HepG2 (cell line): Measurements from ENCODE around the gene TIMM10. TPM values are rescaled to one million over a fixed set of nuclear protein-coding genes. Genes with fewer than 3 reads are reported as not detected.

Experiments
- AGO2 ChIP-seq: fragments of 200-400 bp; formaldehyde crosslinking; optimal IDR thresholded peaks from 2 replicates; pipeline ENCODE3; 2017; ENCODE audit warnings: mild to moderate bottlenecking, low read depth, low read length, moderate library complexity
- GATAD2A ChIP-seq: IDR thresholded peaks from 2 replicates; pipeline ENCODE4 v1.6.1; 2016
- TCF7L2 ChIP-seq: IDR thresholded peaks from 2 replicates; pipeline ENCODE4 v1.6.1; 2011; ENCODE audit warnings: mild to moderate bottlenecking, low read depth, low read length, moderate library complexity
- ZFAT ChIP-seq: sonication (generic); formaldehyde crosslinking; conservative IDR thresholded peaks from 2 replicates; pipeline ENCODE4 v1.8.1; 2023; ENCODE audit warnings: missing genetic modification reagents, inconsistent platforms
- ZNF264 ChIP-seq: sonication (generic); formaldehyde crosslinking; IDR thresholded peaks from 2 replicates; pipeline ENCODE4 v1.4.0; 2020; ENCODE audit warnings: missing genetic modification reagents
- ZNF337 ChIP-seq: sonication (generic); formaldehyde crosslinking; IDR thresholded peaks from 2 replicates; pipeline ENCODE4 v1.5.1; 2020; ENCODE audit warnings: missing genetic modification reagents, low read depth, mild to moderate bottlenecking, borderline replicate concordance
- ZNF557 ChIP-seq: sonication (generic); formaldehyde crosslinking; IDR thresholded peaks from 2 replicates; pipeline ENCODE4 v1.4.0; 2020; ENCODE audit warnings: missing genetic modification reagents
- polyA plus RNA-seq, 8 experiments: library from polyadenylated mRNA; depleted of rRNA in 3 of 8; stranded (reverse) in 7 of 8; unstranded in 1 of 8; fragments of >200 nt; fragmentation: Illumina TruSeq in 4 of 8; extraction: Trizol in 4 of 8; gene quantifications; 2 replicates each; pipeline versions ENCODE4 v1.2.1 to v1.2.3, GENCODE V29; 2011 to 2016; ENCODE audit warnings: low read depth in 4 of 8, missing spikeins in 1 of 8, mixed read lengths in 1 of 8; ENCODE audit not compliant: insufficient read depth in 1 of 8
- total RNA-seq, 5 experiments: library from RNA; depleted of rRNA; stranded (reverse); fragments of >200 nt; fragmentation: Illumina TruSeq; extraction: Trizol; gene quantifications; 2 replicates each; pipeline ENCODE4 v1.2.3, GENCODE V29; 2016; ENCODE audit warnings: low read depth in 1 of 5
- TF ChIP-seq, protein P1 (sequence below): sonication (generic); formaldehyde crosslinking; IDR thresholded peaks from 2 replicates; pipeline ENCODE4 v1.9.0; 2021; ENCODE audit warnings: missing genetic modification reagents, borderline replicate concordance
- TF ChIP-seq, protein P2 (sequence below): sonication (generic); formaldehyde crosslinking; IDR thresholded peaks from 2 replicates; pipeline ENCODE4 v1.8.1; 2023; ENCODE audit warnings: mild to moderate bottlenecking, missing genetic modification reagents, borderline replicate concordance
- TF ChIP-seq, protein P3 (sequence below), 2 experiments: sonication (generic) in 1 of 2; formaldehyde crosslinking in 1 of 2; IDR thresholded peaks; 2 replicates each; pipeline versions ENCODE4 v1.4.0 to v1.6.1; 2016 to 2020; ENCODE audit warnings: borderline replicate concordance in 1 of 2, low read depth in 1 of 2, mild to moderate bottlenecking in 1 of 2, missing genetic modification reagents in 1 of 2
- TF ChIP-seq, protein P4 (sequence below): sonication (generic); formaldehyde crosslinking; IDR thresholded peaks from 2 replicates; pipeline ENCODE4 v1.4.0; 2020; ENCODE audit warnings: missing genetic modification reagents
- TF ChIP-seq, protein P5 (sequence below): IDR thresholded peaks from 2 replicates; pipeline ENCODE4 v1.6.1; 2018; ENCODE audit warnings: missing genetic modification reagents, mild to moderate bottlenecking, missing compliant biosample characterization
- TF ChIP-seq, protein P6 (sequence below): sonication (generic); formaldehyde crosslinking; IDR thresholded peaks from 2 replicates; pipeline ENCODE4 v1.8.0; 2022; ENCODE audit warnings: mild to moderate bottlenecking, missing genetic modification reagents; ENCODE audit not compliant: insufficient replicate concordance

The TIMM10 gene
- total and polyA plus RNA-seq, 2 of the 13 experiments (the other 11 are each of a cell fraction or from before 2014, with no cell fraction given): 67.8 to 82.2 TPM

DNA sequence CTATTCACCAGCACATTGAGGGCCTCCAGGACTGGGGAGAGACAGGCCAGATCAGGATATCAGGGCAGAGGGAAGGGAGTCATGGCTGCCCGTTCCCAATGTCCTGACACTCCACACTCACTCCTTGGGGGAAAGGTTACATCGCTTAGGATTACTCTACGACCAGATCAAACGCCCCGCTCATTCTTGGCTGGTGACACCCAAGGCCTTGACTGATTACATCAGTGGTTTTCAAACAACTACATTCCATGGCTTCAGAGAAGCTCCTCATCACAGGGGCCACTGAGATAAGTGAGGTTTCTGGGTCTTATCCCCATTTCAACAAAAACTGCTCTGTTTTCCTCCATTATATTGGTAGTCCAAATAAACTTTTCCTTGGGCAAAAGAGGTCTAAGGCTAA, 21.9 kb upstream of the TIMM10 start (continued):
- TF ChIP-seq, protein P1, sequence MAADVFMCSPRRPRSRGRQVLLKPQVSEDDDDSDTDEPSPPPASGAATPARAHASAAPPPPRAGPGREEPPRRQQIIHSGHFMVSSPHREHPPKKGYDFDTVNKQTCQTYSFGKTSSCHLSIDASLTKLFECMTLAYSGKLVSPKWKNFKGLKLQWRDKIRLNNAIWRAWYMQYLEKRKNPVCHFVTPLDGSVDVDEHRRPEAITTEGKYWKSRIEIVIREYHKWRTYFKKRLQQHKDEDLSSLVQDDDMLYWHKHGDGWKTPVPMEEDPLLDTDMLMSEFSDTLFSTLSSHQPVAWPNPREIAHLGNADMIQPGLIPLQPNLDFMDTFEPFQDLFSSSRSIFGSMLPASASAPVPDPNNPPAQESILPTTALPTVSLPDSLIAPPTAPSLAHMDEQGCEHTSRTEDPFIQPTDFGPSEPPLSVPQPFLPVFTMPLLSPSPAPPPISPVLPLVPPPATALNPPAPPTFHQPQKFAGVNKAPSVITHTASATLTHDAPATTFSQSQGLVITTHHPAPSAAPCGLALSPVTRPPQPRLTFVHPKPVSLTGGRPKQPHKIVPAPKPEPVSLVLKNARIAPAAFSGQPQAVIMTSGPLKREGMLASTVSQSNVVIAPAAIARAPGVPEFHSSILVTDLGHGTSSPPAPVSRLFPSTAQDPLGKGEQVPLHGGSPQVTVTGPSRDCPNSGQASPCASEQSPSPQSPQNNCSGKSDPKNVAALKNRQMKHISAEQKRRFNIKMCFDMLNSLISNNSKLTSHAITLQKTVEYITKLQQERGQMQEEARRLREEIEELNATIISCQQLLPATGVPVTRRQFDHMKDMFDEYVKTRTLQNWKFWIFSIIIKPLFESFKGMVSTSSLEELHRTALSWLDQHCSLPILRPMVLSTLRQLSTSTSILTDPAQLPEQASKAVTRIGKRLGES (CRISPR knock-in tag): no peak
- no peak for TF ChIP-seq ZNF557 (CRISPR knock-in tag)
- TF ChIP-seq, protein P2, sequence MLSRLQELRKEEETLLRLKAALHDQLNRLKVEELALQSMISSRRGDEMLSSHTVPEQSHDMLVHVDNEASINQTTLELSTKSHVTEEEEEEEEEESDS (CRISPR knock-in tag): no peak
- TF ChIP-seq ZFAT (CRISPR knock-in tag): no peak
- TF ChIP-seq GATAD2A (CRISPR knock-in tag): peak; percentile 66
- TF ChIP-seq, protein P3, sequence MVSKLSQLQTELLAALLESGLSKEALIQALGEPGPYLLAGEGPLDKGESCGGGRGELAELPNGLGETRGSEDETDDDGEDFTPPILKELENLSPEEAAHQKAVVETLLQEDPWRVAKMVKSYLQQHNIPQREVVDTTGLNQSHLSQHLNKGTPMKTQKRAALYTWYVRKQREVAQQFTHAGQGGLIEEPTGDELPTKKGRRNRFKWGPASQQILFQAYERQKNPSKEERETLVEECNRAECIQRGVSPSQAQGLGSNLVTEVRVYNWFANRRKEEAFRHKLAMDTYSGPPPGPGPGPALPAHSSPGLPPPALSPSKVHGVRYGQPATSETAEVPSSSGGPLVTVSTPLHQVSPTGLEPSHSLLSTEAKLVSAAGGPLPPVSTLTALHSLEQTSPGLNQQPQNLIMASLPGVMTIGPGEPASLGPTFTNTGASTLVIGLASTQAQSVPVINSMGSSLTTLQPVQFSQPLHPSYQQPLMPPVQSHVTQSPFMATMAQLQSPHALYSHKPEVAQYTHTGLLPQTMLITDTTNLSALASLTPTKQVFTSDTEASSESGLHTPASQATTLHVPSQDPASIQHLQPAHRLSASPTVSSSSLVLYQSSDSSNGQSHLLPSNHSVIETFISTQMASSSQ (IDR thresholded peaks at IDR 0.05; ENCODE audit: low read depth): no peak
- TF ChIP-seq, protein P3 (CRISPR knock-in tag; IDR thresholded peaks at IDR 0.05; ENCODE audit: borderline replicate concordance): no peak
- TF ChIP-seq ZNF337 (CRISPR knock-in tag): no peak
- peak; percentile 71; the same call in 1 of the 2 replicates for TF ChIP-seq TCF7L2
- TF ChIP-seq, protein P4, sequence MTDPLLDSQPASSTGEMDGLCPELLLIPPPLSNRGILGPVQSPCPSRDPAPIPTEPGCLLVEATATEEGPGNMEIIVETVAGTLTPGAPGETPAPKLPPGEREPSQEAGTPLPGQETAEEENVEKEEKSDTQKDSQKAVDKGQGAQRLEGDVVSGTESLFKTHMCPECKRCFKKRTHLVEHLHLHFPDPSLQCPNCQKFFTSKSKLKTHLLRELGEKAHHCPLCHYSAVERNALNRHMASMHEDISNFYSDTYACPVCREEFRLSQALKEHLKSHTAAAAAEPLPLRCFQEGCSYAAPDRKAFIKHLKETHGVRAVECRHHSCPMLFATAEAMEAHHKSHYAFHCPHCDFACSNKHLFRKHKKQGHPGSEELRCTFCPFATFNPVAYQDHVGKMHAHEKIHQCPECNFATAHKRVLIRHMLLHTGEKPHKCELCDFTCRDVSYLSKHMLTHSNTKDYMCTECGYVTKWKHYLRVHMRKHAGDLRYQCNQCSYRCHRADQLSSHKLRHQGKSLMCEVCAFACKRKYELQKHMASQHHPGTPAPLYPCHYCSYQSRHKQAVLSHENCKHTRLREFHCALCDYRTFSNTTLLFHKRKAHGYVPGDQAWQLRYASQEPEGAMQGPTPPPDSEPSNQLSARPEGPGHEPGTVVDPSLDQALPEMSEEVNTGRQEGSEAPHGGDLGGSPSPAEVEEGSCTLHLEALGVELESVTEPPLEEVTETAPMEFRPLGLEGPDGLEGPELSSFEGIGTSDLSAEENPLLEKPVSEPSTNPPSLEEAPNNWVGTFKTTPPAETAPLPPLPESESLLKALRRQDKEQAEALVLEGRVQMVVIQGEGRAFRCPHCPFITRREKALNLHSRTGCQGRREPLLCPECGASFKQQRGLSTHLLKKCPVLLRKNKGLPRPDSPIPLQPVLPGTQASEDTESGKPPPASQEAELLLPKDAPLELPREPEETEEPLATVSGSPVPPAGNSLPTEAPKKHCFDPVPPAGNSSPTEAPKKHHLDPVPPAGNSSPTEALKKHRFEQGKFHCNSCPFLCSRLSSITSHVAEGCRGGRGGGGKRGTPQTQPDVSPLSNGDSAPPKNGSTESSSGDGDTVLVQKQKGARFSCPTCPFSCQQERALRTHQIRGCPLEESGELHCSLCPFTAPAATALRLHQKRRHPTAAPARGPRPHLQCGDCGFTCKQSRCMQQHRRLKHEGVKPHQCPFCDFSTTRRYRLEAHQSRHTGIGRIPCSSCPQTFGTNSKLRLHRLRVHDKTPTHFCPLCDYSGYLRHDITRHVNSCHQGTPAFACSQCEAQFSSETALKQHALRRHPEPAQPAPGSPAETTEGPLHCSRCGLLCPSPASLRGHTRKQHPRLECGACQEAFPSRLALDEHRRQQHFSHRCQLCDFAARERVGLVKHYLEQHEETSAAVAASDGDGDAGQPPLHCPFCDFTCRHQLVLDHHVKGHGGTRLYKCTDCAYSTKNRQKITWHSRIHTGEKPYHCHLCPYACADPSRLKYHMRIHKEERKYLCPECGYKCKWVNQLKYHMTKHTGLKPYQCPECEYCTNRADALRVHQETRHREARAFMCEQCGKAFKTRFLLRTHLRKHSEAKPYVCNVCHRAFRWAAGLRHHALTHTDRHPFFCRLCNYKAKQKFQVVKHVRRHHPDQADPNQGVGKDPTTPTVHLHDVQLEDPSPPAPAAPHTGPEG (CRISPR knock-in tag): no peak
- no peak for TF ChIP-seq ZNF264 (CRISPR knock-in tag)
- no peak for TF ChIP-seq AGO2
- TF ChIP-seq, protein P5, sequence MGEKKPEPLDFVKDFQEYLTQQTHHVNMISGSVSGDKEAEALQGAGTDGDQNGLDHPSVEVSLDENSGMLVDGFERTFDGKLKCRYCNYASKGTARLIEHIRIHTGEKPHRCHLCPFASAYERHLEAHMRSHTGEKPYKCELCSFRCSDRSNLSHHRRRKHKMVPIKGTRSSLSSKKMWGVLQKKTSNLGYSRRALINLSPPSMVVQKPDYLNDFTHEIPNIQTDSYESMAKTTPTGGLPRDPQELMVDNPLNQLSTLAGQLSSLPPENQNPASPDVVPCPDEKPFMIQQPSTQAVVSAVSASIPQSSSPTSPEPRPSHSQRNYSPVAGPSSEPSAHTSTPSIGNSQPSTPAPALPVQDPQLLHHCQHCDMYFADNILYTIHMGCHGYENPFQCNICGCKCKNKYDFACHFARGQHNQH (CRISPR knock-in tag): no peak
- TF ChIP-seq, protein P6, sequence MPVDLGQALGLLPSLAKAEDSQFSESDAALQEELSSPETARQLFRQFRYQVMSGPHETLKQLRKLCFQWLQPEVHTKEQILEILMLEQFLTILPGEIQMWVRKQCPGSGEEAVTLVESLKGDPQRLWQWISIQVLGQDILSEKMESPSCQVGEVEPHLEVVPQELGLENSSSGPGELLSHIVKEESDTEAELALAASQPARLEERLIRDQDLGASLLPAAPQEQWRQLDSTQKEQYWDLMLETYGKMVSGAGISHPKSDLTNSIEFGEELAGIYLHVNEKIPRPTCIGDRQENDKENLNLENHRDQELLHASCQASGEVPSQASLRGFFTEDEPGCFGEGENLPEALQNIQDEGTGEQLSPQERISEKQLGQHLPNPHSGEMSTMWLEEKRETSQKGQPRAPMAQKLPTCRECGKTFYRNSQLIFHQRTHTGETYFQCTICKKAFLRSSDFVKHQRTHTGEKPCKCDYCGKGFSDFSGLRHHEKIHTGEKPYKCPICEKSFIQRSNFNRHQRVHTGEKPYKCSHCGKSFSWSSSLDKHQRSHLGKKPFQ: no peak
